NCI-H460 (cell line): ENCODE data around the gene DNAJC1. TPM values are rescaled to one million over a fixed set of nuclear protein-coding genes. Genes with fewer than 3 reads are reported as not detected.
"Not testable (repeated sequence)": the region's sequence is repeated elsewhere in the genome, so short reads cannot be mapped to it uniquely, and the experiment has no call there.

Source experiments
- DNase-seq: peaks from one replicate; pipeline ENCODE4 v3.0.0-alpha.2; 2016; ENCODE audit warnings: low read depth; ENCODE audit errors: extremely low read depth
- total RNA-seq: library from RNA; depleted of rRNA; stranded (reverse); fragments of >200 nt; shearing (Covaris generic); gene quantifications from 2 replicates; pipeline ENCODE4 v1.2.3, GENCODE V29; 2014

DNAJC1 gene
- total RNA-seq, 1 experiment from 2014 or later = 28.2 TPM

DNA sequence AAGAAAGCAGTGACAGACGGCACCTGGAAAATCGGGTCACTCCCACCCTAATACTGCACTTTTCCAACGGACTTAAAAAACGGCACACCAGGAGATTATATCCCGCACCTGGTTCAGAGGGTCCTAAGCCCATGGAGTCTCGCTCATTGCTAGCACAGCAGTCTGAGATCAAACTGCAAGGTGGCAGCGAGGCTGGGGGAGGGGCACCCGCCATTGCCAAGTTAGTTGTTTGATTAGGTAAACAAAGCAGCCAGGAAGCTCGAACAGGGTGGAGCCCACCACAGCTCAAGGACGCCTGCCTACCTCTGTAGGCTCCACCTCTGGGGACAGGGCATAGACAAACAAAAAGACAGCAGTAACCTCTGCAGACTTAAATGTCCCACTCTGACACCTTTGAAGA is 169.0 kb downstream of the DNAJC1 start:
- not testable (repeated sequence) for DNase-seq

DNA sequence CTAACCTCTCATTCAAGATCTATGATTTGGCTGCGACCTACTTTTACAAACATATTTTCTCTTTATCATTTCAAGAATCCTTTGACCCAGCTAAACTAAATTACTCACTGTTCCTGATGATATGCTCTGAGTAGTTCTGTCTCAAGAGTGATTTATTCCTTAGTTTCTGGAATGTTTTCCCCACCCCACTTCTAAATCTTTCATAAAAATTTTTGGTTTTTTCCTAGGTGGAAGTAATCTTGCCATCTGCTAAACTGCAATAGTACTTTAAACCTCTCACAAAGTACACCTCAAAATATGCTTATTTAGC is 170.8 kb downstream of the DNAJC1 start:
- DNase-seq = no peak

DNA sequence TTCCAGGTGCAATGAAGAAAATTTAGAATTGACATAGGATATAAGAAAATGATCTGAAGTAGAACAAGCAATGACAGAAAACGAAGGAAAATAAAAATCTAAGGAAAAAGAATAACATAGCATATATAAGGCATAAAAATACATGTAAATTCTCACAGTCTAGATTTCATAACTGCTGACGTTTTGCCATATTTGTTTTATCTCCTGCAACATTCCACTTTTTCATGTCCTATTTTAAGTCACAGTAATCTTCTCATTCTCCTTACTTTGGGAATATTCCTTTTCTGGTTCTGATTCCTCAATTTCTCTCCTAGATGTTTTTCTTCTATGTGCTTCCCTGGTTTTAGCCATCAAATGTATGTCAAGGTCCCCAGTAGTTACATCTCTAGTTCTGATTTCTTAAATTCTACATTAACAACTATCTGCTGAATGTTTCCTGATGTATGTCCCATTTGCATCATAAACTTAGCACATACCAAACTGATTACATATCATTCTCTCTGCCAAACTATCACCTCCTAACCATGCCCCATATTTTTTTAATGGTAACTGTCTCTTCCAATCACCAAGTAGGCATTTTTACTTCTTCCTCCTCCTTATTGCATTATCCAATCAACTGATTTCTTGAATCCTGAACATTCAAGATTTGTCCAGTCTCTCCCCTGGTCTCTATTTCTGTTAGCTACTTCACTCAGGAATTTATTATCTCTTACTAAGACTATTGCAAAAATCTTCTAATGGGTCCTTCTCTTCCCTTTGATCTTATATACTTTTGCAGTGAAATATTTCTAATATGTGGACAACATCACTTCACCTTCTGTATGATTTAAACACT is 171.3 kb downstream of the DNAJC1 start:
- peak; percentile 53 for DNase-seq

DNA sequence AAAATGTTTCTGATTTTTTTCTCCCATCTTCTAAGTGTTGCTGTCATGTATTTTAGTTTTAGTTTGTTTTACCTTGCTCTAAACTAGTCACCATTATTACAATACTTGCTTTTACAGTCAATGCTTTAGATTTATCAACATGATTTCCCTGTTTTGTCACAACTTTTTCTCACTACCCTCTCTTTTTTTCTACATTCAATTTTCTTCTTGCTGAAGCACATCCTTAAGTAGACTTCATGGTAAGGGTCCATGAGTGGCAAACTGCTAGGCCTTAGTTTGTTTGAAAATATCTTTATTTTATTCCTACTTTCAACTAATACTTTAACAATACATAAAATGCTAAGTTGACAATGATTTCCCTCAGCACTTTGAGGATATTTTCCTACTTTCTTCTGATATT is 173.5 kb downstream of the DNAJC1 start:
- no peak for DNase-seq

DNA sequence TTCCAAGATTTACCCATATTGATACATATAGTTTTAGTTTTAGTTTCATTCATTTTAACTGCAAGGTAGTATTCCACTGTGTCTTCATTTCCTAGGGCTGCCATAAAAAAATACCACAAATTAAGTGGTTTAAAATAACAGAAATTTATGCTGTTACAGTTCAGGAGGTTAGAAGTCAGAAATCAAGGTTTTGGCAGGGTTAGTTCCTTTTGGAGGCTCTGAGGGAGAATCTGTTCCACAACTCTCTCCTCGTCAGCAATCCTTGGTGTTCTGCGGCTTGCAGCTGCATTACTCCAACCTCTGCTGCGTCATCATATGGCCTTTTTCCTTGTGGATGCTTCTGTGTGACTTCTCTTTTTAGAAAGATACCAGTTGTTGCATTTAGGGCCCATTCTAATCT is 176.2 kb downstream of the DNAJC1 start:
- no peak for DNase-seq

DNA sequence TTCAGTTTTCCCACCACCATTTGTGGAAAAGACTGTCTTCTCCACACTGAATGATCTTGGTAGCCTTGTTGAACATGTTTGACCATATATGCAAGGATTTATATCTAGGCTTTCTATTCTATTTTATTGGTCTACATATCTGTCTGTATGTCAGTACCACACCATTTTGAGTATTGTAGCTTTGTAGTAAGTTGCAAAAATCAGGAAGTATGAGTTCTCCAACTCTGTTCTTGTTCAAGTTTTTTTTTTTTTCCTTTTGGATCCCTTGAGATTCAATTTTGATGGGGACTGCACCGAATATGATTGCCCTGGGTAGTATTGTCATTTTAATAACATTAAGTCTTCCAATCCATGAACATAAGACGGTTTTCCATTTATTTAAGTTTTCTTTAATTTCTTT is 176.8 kb downstream of the DNAJC1 start:
- DNase-seq = no peak

DNA sequence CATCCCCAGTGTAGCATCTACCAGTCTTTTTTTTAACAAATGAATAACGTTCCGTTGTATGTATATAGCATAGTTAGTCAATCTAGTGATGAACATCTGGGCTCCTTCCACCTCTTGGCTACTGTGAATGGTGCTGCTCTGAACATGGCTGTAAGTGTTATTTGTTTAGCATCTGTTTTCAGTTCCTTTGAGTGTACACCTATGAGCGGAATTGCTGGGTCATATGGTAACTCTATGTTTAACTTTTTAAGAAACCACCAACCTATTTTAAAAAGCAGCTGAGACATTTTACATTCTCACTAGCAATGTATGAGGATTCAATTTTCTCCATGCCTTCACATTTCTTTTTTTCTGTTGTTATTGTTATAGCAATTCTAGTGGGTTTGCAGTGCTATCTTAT is 178.2 kb downstream of the DNAJC1 start:
- no peak for DNase-seq

DNA sequence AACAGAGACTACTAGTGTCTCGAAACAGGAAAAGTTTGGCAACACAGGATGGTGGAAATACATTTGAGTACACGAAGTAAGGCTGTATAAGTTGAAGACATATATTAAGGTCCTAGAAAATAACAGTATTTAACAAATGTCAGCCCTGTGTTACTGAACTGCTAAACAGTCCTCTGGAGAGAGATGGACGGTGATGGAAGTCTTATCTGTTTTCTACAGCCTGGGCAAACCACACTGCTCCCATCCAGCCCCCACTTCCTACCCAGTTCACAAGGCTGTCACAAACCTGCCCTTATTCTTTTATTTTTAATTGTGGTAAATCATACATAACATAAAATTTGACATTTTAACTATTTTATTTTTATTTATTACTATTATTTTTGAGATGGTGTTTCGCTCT is 179.1 kb downstream of the DNAJC1 start:
- DNase-seq = no peak

DNA sequence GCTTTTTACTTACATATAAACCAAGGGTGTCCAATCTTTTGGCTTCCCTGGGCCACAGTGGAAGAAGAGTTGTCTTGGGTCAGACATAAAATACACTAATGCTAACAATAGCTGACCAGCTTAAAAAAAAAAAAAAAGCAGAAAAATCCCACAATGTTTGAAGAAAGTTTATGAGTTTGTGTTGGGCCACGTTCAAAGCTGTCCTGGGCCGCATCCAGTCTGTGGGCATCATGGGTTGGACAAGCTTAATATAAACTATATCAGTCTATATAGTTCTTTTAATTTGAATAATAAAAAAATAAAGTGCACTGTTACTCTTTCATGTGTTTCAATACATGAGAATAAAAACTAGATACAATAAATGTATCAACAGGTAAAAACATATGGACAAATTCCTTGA is 179.9 kb downstream of the DNAJC1 start:
- no peak for DNase-seq

DNA sequence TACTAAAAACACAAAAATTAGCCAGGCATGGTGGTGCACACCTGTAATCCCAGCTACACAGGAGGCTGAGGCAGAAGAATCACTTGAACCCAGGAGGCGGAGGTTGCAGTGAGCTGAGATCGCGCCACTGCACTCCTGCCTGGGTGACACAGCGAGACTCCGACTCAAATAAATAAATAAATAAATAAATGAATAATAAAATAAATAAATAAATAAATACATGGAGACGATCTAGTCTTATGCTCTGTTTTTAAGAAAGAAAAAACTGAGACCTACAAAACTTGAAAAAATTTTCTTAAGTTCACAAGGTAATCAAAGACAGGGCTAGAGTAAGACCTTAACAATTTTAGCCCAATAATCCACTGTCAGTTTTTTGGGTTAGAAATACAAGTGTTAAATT is 181.3 kb downstream of the DNAJC1 start:
- not testable (repeated sequence) for DNase-seq

DNA sequence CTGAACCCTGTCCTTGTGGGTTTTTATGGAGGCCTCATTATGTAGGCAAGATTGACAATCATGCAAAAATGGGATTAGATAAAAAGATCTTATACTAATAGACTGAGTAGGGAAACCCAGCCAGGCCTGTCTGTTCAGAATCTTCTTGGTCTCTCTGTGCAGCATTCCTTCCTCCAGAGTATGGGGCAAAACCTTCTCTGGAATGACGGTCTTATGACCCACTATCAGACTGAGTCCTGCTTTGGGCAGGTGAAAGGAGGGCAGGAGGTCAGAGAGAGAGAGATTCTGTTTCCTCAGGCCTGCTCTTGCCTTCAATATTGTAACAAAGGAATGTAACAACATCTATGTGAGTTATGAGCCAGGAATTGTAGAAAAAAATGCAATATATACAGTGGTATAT is 182.6 kb downstream of the DNAJC1 start:
- no peak for DNase-seq

DNA sequence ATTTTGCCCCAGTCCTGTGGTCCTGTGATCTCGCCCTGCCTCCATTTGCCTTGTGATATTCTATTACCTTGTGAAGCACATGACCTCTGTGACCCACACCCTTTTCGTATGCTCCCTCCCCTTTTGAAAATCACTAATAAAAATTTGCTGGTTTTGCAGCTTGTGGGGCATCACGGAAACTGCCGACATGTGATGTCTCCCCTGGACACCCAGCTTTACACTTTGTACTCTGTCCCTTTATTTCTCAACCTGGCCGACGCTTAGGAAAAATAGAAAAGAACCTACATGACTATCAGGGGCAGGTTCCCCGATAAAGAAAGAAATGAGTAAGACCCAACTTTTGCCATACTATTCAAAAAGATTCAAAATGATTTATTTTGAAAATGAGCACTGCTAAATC is 185.1 kb downstream of the DNAJC1 start:
- not testable (repeated sequence) for DNase-seq

DNA sequence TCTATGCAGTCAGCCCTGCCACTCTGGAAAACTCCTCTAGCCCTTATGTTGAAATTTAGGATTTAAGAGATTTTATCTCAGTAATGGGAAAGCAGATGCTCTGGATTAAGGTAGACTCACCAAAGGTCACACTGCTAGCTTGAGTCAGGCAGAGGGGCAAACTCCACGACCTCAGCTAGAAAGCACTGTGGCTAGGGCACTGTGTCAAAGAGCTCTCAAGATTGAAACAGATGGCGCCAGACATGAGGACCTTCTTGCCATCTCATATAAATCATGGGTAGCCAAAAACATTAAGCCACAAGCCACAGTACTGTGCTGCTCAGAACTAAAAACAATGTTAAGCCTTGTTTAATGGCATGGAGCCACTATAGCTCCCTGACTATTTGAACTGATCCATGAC is 188.7 kb downstream of the DNAJC1 start:
- no peak for DNase-seq

DNA sequence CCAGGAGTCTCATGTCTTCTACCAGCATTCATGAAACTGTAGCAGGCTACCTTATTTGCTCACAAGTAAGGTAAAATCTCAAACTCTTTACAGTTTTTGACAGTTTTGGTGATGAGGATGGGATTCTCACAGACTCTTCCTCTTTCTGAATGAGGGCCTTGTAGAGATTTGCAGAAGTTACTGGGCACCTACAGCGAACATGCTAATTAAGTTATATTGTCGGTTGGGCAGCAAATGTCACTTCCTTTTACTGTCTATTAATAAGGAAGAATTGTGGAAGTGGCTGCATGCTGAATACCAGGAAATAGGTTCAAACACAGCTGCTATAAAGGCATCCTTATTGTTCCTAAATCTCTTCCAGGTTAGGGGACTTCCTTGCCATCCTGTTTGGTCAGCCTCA is 189.6 kb downstream of the DNAJC1 start:
- DNase-seq = no peak

DNA sequence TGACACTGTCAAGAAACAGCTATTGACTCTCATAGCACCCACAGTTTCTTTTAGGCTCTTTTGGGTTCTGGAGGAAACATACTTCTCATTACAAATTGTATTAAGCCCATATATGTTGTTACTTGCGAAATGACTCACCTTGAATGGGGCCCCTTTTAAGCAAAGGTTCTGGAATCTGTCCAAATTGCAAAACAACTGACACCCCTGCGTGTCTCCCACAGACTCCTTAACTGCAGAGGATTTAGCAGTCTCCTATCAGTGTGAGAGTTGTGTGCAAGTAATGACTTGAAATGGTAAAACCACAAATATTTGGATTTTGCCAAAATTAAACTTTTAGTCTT is 192.3 kb downstream of the DNAJC1 start:
- DNase-seq = no peak

DNA sequence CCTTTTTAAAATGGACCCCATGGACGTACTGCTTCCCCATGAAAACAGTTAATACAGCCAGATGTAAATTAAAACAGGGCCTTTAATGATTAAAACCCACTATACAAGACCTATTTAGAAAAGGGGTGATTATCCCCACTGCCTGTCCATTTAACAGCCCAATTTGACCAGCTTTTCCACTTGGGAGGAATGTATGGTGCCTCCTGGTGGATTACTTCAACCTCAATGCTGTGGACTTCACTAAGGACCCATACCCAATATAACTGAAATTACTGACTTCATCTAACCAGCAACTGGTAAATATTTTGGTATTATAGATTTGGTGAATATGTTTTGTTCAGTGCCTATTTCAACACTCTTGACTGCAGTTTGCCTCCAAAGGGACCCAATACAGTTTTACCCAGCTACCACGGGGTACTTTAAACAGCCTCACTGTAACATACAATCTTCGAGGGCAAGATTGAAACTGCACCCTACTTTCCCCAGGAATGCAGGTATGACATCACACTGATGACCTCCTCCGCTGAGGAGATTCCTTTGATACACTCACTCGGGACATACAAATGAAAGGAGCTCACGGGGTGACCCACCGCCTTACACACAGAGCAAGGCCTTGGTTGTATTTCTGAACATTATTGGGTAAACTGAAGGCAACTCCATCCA is 192.8 kb downstream of the DNAJC1 start:
- no peak for DNase-seq

DNA sequence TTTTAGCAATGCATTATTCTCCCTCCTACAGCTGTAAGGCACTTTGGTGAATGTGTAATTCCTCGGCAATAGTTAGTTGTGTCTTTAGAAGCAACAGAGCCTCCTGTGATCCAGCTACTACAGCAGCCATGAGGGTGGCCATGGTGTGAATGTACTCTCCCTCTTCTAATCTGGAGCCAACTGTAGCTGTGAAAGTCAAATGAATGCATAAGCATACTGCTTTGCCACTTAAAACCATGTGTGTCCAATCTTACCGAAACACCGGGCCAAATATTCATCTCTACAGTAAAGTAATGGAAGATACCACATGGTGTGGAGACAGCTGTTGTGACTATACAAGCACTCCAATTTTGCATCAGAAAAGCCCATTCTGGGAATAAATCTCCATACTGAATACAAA is 195.0 kb downstream of the DNAJC1 start:
- DNase-seq = no peak

DNA sequence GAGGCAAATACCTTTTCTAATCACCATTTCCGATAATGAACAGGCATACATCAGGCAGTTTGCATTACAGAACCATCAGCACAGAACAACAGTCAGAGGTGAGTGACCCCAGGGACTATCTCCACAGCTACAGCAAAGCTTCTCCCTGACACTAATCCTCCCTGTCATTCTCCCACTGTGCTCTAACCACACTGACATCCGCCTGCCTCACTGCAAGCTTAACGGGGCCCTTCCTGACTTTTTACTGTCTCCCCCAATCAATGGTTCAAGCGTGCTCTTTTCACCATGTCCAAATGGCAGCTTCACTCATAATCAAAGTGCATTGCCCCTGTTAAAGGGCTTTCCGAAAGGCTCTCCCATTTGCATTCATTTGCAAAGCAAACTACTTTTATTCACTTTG is 196.3 kb downstream of the DNAJC1 start:
- DNase-seq = no peak

DNA sequence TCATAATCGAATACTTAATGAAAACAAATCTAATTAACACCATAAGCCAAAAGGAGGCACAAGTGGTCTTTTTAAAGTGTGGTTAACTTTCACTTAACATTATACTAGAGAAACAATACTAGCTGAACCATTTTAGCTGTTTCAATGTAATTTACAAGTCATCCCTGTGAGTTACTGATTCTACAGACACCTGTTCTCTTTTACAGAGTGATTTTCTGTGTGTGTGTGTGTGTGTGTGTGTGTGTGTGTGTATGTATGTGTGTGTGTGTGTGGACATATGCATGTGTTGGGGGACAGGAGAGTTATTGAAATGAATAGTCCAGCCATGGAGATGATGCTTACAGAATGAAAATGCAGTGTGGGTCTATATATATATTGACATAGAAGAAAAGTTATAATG is 200.2 kb downstream of the DNAJC1 start:
- DNase-seq = no peak

DNA sequence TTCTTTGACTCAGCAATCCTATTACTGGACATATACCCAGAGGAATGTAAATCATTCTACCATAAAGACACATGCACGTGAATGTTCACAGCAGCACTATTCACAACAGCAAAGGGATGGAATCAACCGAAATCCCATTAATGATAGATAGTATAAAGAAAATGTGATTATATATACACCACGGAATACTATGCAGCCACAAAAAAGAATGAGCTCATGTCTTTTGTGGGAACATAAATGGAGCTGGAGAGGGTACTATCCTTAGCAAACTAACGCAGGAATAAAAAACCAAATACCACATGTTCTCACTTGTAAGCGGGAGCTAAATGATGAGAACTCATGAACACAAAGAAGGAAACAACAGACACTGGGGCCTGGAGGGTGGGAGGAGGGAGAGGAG is 201.9 kb downstream of the DNAJC1 start:
- no peak for DNase-seq

DNA sequence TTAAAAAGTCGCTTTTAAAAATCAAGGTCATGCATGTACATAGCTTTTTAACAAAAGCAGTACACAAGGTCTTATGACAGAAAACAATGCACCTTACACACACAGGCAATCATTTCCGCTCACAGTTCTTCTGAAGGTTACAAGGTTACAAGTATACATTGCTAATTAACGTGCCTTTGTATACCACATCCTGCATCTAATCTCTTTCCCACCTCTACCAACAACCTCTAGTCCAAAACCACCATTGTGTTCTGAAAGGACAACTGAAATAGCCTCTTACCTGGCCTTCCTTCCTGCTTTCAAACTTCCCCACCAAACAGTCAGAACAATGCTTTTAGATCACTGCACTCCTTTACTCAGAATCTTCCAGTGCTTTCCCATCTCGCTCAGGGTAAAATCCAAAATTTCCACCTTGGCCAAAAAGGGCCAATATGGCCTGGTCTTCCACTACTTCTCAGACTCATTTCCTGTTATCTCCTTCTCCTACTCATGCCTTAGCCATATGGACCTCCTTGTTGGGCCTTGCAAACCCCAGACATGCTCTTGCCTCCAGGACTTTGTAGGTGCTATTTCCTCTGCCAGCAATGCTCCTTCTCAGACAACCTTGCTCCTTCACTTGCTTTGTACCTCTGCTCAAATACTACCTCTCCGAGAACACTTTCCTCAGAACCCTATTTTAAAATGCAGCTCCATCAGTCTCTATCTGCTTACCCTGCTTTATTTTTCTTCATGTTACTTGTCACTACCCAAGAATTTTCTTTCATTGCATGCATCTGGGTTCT is 205.4 kb downstream of the DNAJC1 start:
- DNase-seq = no peak

DNA sequence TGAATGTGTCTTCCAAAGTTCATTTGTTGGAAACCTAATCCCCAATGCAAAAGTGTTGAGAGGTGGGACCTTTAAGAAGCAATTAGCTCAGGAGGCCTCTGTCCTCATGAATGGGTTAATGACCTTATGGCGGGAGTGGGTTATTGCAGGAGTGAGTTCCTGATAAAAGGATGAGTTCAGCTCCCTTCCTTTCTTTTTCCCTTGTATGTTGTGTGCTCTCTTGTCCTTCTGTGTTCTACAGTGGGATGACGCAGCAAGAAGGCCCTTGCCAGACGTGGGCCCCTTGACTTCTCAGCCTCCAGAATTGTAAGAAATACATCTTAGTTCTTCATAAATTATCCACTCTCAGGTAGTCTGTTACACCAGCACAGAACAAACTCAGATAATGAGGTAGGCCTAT is 206.0 kb downstream of the DNAJC1 start:
- no peak for DNase-seq
